Astrocyte (in vitro differentiated cells and primary cell): ENCODE results near the gene ADCY1. TPM values are rescaled to one million over a fixed set of nuclear protein-coding genes. Genes with fewer than 3 reads are reported as not detected.

Experiments
- DNase-seq: peaks from one replicate; pipeline ENCODE4 v3.0.0-alpha.2; 2010; ENCODE audit warnings: low read depth
- FAIRE-seq: peaks from 2 replicates; lab custom pipeline; 2011; peaks lifted over from hg19 to GRCh38; lab: Jason Lieb, UNC
- H2AFZ ChIP-seq: 2 replicates; pipeline ENCODE4 v1.6.0; 2012; ENCODE audit warnings: low read depth, low read length, inconsistent platforms
- H3K27ac ChIP-seq: 2 replicates; pipeline ENCODE4 v1.5.1; 2011; ENCODE audit warnings: low read depth, low read length, inconsistent platforms
- H3K27me3 ChIP-seq: 2 replicates; pipeline ENCODE4 v1.6.0; 2011; ENCODE audit warnings: low read length, inconsistent platforms; ENCODE audit not compliant: insufficient read depth
- H3K36me3 ChIP-seq: 2 replicates; pipeline ENCODE4 v1.5.1; 2011; ENCODE audit warnings: low read length, inconsistent platforms; ENCODE audit not compliant: insufficient read depth
- H3K4me1 ChIP-seq: 2 replicates; pipeline ENCODE4 v1.5.1; 2011; ENCODE audit warnings: low read length, inconsistent platforms; ENCODE audit not compliant: insufficient read depth
- H3K4me2 ChIP-seq: 2 replicates; pipeline ENCODE4 v1.6.0; 2012; ENCODE audit warnings: low read length, inconsistent platforms
- H3K4me3 ChIP-seq: 2 replicates; pipeline ENCODE4 v1.5.1; 2011; ENCODE audit warnings: low read depth, mild to moderate bottlenecking, low read length, inconsistent platforms; ENCODE audit not compliant: insufficient read depth
- H3K79me2 ChIP-seq: 2 replicates; pipeline ENCODE4 v1.6.0; 2012; ENCODE audit warnings: mild to moderate bottlenecking, low read length, inconsistent platforms; ENCODE audit not compliant: insufficient read depth
- H3K9ac ChIP-seq: 2 replicates; pipeline ENCODE4 v1.6.0; 2012; ENCODE audit warnings: mild to moderate bottlenecking, low read length, inconsistent platforms
- H3K9me3 ChIP-seq: 2 replicates; pipeline ENCODE4 v1.5.1; 2012; ENCODE audit warnings: low read depth, mild to moderate bottlenecking, low read length, inconsistent platforms; ENCODE audit not compliant: insufficient read depth
- H4K20me1 ChIP-seq: 2 replicates; pipeline ENCODE4 v1.6.0; 2012; ENCODE audit warnings: low read length, inconsistent platforms; ENCODE audit not compliant: insufficient read depth
- H3K27ac Mint-ChIP-seq: one replicate; pipeline ENCODE4 v1.8.0; 2021; ENCODE audit warnings: mild to moderate bottlenecking, mixed read lengths; ENCODE audit not compliant: unreplicated experiment
- H3K27me3 Mint-ChIP-seq: one replicate; pipeline ENCODE4 v1.8.0; 2021; ENCODE audit warnings: low read depth, mixed read lengths; ENCODE audit not compliant: unreplicated experiment
- H3K36me3 Mint-ChIP-seq: one replicate; pipeline ENCODE4 v1.8.0; 2021; ENCODE audit warnings: low read depth, mixed read lengths; ENCODE audit not compliant: unreplicated experiment
- H3K4me1 Mint-ChIP-seq: one replicate; pipeline ENCODE4 v1.8.0; 2021; ENCODE audit warnings: low read depth, mixed read lengths; ENCODE audit not compliant: unreplicated experiment
- H3K4me3 Mint-ChIP-seq: one replicate; pipeline ENCODE4 v1.8.0; 2021; ENCODE audit warnings: mild to moderate bottlenecking, moderate library complexity, mixed read lengths; ENCODE audit not compliant: unreplicated experiment
- H3K9me3 Mint-ChIP-seq: one replicate; pipeline ENCODE4 v1.8.0; 2021; ENCODE audit warnings: mild to moderate bottlenecking, mixed read lengths; ENCODE audit not compliant: unreplicated experiment
- CTCF ChIP-seq: IDR thresholded peaks from 2 replicates; pipeline ENCODE4 v1.5.1; 2011; ENCODE audit warnings: low read depth, mild to moderate bottlenecking, inconsistent platforms, low read length, moderate library complexity; ENCODE audit not compliant: insufficient read depth
- EZH2 ChIP-seq: IDR thresholded peaks from 2 replicates; pipeline ENCODE4 v1.6.1; 2012; ENCODE audit warnings: mild to moderate bottlenecking, low read length, inconsistent platforms; ENCODE audit not compliant: insufficient read depth
- total RNA-seq: library from RNA; stranded (reverse); gene quantifications from 2 replicates; pipeline ENCODE4 v1.2.1, GENCODE V29; 2021

The ADCY1 gene
- total RNA-seq, 1 donor from 2014 or later = 1.6 TPM

- no peaks in the 10 kb centered on the region for H3K79me2 ChIP-seq
- H3K4me2 ChIP-seq = no peak overlapping the region
- Mint-ChIP-seq H3K4me3 (no peak overlapping the region), H3K27ac (no peak overlapping the region), H3K9me3 (peaks cover 3% of the 10 kb centered on the region), H3K27me3 (no peaks in the 10 kb centered on the region), H3K36me3 (no peaks in the 10 kb centered on the region), H3K4me1 (no peaks in the 10 kb centered on the region)
- no peaks in the 10 kb centered on the region for H3K9me3 ChIP-seq
- DNase-seq = no peak
- no peak overlapping the region for H3K4me3 ChIP-seq
- TF ChIP-seq EZH2 (no peak), CTCF (no peak)
- FAIRE-seq = no peak
- H3K27ac ChIP-seq = no peak overlapping the region
- H3K27me3 ChIP-seq = no peaks in the 10 kb centered on the region
- no peaks in the 10 kb centered on the region for H3K36me3 ChIP-seq
- no peak overlapping the region for H3K9ac ChIP-seq
- H2AFZ ChIP-seq = no peak overlapping the region
- H3K4me1 ChIP-seq = no peaks in the 10 kb centered on the region
- H4K20me1 ChIP-seq = no peaks in the 10 kb centered on the region
These were observed 96.1 kb downstream of the ADCY1 start for GRCh38 chr7:45670227-45670626.

- Mint-ChIP-seq H3K36me3 (no peaks in the 10 kb centered on the region), H3K9me3 (peaks cover 3% of the 10 kb centered on the region), H3K4me1 (no peaks in the 10 kb centered on the region), H3K4me3 (no peak overlapping the region), H3K27me3 (no peaks in the 10 kb centered on the region), H3K27ac (no peak overlapping the region)
- H3K4me3 ChIP-seq = no peak overlapping the region
- H3K27me3 ChIP-seq = no peaks in the 10 kb centered on the region
- TF ChIP-seq EZH2 (no peak), CTCF (no peak)
- DNase-seq (no peak), FAIRE-seq (no peak)
- no peak overlapping the region for H3K27ac ChIP-seq
- H4K20me1 ChIP-seq = no peaks in the 10 kb centered on the region
- H3K36me3 ChIP-seq = no peaks in the 10 kb centered on the region
- H3K9ac ChIP-seq = no peak overlapping the region
- no peaks in the 10 kb centered on the region for H3K9me3 ChIP-seq
- no peak overlapping the region for H3K4me2 ChIP-seq
- no peaks in the 10 kb centered on the region for H3K4me1 ChIP-seq
- no peaks in the 10 kb centered on the region for H3K79me2 ChIP-seq
- no peak overlapping the region for H2AFZ ChIP-seq
These were observed 96.5 kb downstream of the ADCY1 start for GRCh38 chr7:45670717-45671116.

GRCh38 chr7:45677311-45677900 is 103.2 kb downstream of the ADCY1 start:
- Mint-ChIP-seq H3K4me1 (no peaks in the 10 kb centered on the region), H3K36me3 (no peaks in the 10 kb centered on the region), H3K9me3 (peaks cover 2% of the 10 kb centered on the region), H3K4me3 (no peak overlapping the region), H3K27me3 (no peaks in the 10 kb centered on the region), H3K27ac (no peak overlapping the region)
- Histone ChIP-seq H3K36me3 (no peaks in the 10 kb centered on the region), H3K4me2 (no peak overlapping the region), H3K4me1 (no peaks in the 10 kb centered on the region), H3K79me2 (no peaks in the 10 kb centered on the region), H3K27ac (no peak overlapping the region), H3K9me3 (no peaks in the 10 kb centered on the region), H3K9ac (no peak overlapping the region), H2AFZ (no peak overlapping the region), H4K20me1 (no peaks in the 10 kb centered on the region), H3K4me3 (no peak overlapping the region), H3K27me3 (no peaks in the 10 kb centered on the region)
- no peak for FAIRE-seq
- no peak for DNase-seq
- TF ChIP-seq CTCF = no peak
- TF ChIP-seq EZH2 = no peak
